A549 (cell line): ENCODE data around the gene SPTBN4.

Experiments used
- EP300 ChIP-seq, 2 experiments: fragments of >200 bp; sonication (Bioruptor Twin); formaldehyde crosslinking; IDR thresholded peaks; 2 replicates in 1 of 2; 3 replicates in 1 of 2; pipeline ENCODE4 v1.6.1; 2016 to 2017
- FOXS1 ChIP-seq: fragments of 250-450 bp; sonication (Bioruptor Pico); IDR thresholded peaks from 2 replicates; pipeline ENCODE4 v1.5.0; 2020; ENCODE audit warnings: mild to moderate bottlenecking, moderate library complexity
- GATA3 ChIP-seq: IDR thresholded peaks from 2 replicates; pipeline ENCODE4 v1.6.1; 2012; ENCODE audit warnings: borderline replicate concordance
- HOXA7 ChIP-seq: fragments of 250-450 bp; sonication (Bioruptor Pico); IDR thresholded peaks from 2 replicates; pipeline ENCODE4 v1.5.0; 2020; ENCODE audit warnings: mild to moderate bottlenecking, moderate library complexity
- JUNB ChIP-seq: fragments of >200 bp; sonication (Bioruptor Twin); formaldehyde crosslinking; IDR thresholded peaks from 2 replicates; pipeline ENCODE4 v1.6.1; 2016
- MAFK ChIP-seq: fragments of 450-650 bp; IDR thresholded peaks from 2 replicates; pipeline ENCODE4 v1.6.1; 2014; ENCODE audit not compliant: partially characterized antibody
- MAX ChIP-seq: IDR thresholded peaks from 2 replicates; pipeline ENCODE4 v1.6.1; 2012
- RAD21 ChIP-seq, 2 experiments: fragments of >200 bp in 1 of 2; sonication (Bioruptor Twin) in 1 of 2; formaldehyde crosslinking in 1 of 2; IDR thresholded peaks in 1 of 2; conservative IDR thresholded peaks in 1 of 2; 2 replicates in 1 of 2; 3 replicates in 1 of 2; pipeline ENCODE4 v1.6.1; 2012 to 2018; ENCODE audit warnings: inconsistent platforms in 1 of 2
- SREBF2 ChIP-seq: fragments of 450-650 bp; IDR thresholded peaks from 2 replicates; pipeline ENCODE4 v1.6.1; 2014; ENCODE audit warnings: mild to moderate bottlenecking, moderate library complexity
- USF2 ChIP-seq: fragments of 450-650 bp; IDR thresholded peaks from 2 replicates; pipeline ENCODE4 v1.6.1; 2014; ENCODE audit warnings: antibody characterized with exemption
- TF ChIP-seq, protein P1 (sequence below): fragments of >200 bp; sonication (Bioruptor Twin); formaldehyde crosslinking; IDR thresholded peaks from 3 replicates; pipeline ENCODE4 v1.6.1; 2016
- TF ChIP-seq, protein P2 (sequence below): fragments of >200 bp; sonication (Bioruptor Twin); formaldehyde crosslinking; IDR thresholded peaks from 3 replicates; pipeline ENCODE4 v1.5.1; 2016
- TF ChIP-seq, protein P3 (sequence below): fragments of >200 bp; sonication (Bioruptor Twin); formaldehyde crosslinking; IDR thresholded peaks from 2 replicates; pipeline ENCODE4 v1.6.1; 2016

GRCh38 chr19:40466985-40467734, at the start of gene SPTBN4:
- TF ChIP-seq, protein P1, sequence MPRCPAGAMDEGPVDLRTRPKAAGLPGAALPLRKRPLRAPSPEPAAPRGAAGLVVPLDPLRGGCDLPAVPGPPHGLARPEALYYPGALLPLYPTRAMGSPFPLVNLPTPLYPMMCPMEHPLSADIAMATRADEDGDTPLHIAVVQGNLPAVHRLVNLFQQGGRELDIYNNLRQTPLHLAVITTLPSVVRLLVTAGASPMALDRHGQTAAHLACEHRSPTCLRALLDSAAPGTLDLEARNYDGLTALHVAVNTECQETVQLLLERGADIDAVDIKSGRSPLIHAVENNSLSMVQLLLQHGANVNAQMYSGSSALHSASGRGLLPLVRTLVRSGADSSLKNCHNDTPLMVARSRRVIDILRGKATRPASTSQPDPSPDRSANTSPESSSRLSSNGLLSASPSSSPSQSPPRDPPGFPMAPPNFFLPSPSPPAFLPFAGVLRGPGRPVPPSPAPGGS: no peak
- TF ChIP-seq, protein P2, sequence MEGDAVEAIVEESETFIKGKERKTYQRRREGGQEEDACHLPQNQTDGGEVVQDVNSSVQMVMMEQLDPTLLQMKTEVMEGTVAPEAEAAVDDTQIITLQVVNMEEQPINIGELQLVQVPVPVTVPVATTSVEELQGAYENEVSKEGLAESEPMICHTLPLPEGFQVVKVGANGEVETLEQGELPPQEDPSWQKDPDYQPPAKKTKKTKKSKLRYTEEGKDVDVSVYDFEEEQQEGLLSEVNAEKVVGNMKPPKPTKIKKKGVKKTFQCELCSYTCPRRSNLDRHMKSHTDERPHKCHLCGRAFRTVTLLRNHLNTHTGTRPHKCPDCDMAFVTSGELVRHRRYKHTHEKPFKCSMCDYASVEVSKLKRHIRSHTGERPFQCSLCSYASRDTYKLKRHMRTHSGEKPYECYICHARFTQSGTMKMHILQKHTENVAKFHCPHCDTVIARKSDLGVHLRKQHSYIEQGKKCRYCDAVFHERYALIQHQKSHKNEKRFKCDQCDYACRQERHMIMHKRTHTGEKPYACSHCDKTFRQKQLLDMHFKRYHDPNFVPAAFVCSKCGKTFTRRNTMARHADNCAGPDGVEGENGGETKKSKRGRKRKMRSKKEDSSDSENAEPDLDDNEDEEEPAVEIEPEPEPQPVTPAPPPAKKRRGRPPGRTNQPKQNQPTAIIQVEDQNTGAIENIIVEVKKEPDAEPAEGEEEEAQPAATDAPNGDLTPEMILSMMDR: no peak
- TF ChIP-seq EP300 (IDR thresholded peaks at IDR 0.05) (no peak), SREBF2 (no peak), JUNB (no peak), GATA3 (no peak), MAX (no peak; the same call in 1 of the 2 replicates), FOXS1 (CRISPR knock-in tag) (no peak), RAD21 (conservative IDR thresholded peaks at IDR 0.05 in 1 of 2, IDR thresholded peaks at IDR 0.05 in 1 of 2) (no peak), MAFK (no peak), USF2 (no peak), HOXA7 (CRISPR knock-in tag) (no peak)
- TF ChIP-seq, protein P3, sequence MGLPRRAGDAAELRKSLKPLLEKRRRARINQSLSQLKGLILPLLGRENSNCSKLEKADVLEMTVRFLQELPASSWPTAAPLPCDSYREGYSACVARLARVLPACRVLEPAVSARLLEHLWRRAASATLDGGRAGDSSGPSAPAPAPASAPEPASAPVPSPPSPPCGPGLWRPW: no peak
